ELF-1 (cell line): ENCODE measurements around the gene CALM3.
"Not testable (repeated sequence)": the region's sequence is repeated elsewhere in the genome, so short reads cannot be mapped to it uniquely, and the experiment has no call there.

Experiments used
- DNase-seq: peaks from one replicate; pipeline ENCODE4 v3.0.0-alpha.2; 2016; ENCODE audit warnings: low read depth, low spot score

CALM3 gene

DNA sequence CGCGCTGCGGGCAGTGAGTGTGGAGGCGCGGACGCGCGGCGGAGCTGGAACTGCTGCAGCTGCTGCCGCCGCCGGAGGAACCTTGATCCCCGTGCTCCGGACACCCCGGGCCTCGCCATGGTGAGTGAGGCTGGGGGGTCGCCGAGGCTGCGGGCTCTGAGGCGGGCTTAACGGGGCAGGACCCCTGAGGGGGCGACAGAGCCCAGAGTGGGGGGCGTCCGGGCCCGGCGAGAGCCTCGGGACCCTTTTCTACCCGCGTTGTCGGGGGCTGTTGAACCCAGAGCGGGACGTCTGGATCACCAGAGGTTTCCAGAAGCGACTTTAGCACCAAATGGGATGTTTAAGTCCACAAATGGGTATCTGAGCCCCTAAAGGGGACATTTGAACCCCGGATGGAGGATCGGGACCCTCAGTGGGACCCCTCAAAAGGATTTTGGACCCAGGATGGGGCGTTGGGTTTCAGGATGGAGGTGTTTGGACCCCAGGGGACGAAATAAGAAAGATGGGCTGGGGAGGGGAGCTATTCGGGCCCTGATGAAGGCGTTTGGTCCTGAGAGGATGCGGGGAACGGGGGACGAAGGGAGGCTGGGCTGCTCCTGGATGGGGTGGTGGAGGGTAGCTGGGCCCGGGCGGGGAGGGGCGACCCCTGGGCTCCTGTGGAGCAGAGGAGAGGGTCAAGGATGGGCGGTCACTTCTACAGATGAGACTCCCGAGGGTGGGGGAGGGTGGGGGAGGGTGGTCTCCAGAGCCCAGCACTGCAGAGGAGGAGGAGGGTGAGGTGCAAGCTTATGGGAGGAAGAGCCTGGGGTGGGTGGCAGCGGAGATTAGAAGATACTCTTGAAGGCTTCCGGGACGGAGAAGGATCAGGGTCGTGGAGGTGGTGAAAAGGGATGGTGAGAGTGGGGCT is at the start of gene CALM3:
TSS of gene CALM3 (plus strand) at position 13 of the 907 bp plus-strand sequence. CDS start at position 118, 105 bp downstream.
- no peak for DNase-seq

DNA sequence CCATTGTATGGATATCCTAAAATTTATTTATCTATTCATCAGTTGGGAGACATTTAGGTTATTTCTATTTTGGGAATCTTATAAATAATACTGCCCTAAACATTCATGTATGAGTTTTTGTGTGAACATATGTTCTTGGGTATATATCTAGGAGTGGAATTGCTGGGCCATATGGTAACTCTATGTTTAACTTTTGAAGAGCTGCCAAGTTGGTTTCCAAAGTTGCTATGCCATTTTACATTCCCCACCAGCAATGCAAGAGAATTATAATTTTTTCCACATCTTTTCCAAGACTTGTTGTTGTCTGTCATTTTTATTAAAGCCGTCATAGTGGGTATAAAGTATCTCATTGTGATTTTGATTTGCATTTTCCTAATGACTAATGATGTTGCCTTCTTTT is 48.2 kb upstream of the CALM3 start:
- DNase-seq = no peak

DNA sequence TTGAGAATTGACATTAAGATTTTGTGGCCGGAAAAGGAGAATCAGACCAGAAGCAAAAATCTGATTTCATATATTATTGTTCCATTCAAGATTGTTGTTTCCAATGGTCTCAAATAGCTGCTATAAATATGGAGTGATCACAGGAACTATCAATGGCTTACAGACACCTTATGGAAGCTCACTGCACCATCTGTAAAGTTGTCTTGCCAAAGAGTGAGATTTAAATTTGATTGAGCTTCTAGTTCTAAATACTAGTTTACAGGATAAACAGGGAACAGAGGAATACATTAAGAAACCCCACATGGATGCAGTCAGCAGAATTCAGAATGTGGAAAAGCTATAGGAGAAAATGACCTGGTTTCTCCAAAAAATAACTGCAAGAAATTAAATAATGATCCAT is 47.0 kb upstream of the CALM3 start:
- DNase-seq = no peak

DNA sequence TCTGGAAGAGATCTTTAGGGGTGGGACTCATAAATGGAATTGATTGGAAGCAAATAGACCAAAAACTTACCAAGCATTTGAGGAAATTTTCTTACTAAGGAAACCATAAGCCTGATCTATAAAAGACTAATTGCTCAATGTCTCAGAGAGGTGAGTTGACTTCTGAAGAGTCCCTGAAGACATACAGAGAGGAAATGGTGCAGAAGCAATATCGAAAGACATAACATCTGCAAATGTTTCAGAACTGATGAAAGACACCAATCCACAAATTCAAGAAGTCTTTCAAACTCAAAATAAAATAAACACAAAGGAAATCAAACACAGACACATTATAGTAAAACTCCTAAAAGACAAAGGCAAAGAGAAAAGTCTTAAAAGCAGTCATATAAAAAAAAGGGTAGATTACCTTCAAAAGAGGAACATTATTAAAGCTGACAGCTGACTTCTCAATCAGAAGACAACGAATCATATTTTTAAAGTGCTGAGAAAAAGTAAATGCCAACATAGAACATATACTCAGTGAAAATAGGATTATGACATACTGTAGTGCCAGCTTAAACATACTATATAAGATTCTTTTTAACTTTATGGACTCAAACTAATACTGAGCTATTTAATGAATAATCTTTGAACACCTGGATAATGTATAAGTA is 45.4 kb upstream of the CALM3 start:
- no peak for DNase-seq

DNA sequence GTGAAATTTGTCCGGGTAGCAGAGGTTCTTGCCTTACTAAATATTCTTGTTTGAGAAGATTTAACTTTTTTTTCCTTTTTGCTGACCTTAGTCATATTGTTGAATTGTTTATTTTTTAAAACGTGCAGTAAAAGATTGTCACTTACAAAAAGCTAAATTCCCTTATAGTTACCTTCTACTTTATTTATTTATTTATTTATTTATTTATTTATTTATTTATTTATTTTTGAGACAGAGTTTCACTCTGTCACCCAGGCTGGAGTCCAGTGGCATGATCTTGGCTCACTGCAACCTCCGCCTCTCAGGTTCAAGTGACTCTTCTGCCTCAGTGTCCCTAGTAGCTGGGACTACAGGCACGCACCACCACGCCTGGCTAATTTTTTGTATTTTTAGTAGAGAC is 44.7 kb upstream of the CALM3 start:
- DNase-seq = not testable (repeated sequence)

DNA sequence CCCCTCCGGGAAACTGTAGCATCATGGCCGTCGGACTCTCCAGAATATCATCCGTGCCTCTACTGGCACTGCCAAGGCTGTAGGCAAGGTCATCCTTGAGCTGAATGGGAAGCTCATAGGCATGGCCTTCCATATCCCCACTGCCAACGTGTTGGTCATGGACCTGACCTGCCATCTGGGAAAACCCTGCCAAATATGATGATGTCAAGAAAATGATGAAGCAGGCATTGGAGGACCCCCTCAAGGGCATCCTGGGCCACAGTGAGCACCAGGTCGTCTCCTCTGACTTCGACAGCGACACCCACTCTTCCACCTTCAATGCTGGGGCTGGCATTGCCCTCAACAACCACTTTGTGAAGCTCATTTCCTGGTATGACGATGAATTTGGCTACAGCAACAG is 41.9 kb upstream of the CALM3 start:
- DNase-seq = no peak

DNA sequence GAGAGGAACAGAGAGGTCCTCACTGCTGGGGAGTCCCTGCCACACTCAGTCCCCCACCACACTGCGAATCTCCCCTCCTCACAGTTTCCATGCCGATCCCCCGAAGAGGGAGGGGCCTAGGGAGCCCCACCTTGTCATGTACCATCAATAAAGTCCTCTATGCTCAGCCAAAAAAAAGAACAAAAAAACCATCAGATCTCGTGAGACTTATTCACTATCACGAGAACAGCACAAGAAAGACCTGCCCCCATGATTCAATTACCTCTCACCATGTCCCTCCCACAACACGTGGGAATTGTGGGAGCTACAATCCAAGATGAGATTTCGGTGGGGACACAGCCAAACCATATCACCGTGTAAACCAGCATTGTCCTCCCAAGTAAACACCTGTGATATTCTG is 41.5 kb upstream of the CALM3 start:
- DNase-seq = not testable (repeated sequence)

DNA sequence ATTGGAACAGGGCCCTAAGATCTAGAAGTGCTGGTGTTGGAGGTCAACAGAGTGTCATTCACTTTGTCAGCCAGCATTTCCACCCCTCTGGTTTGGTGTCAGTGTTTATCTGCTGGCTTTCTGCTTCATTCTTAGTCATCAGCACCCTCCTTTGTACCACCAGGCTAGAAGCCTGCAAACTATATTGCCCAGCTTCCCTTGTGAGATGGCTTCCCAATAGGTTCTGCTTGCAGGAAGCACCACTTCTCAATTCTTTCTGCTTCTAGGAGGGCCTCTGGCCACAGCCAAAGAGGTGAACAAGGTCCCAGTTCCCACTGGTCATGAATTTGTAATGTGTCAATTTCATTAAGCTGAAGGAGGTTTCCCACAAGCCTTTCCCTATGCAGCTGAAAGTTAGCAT is 36.4 kb upstream of the CALM3 start:
- no peak for DNase-seq

DNA sequence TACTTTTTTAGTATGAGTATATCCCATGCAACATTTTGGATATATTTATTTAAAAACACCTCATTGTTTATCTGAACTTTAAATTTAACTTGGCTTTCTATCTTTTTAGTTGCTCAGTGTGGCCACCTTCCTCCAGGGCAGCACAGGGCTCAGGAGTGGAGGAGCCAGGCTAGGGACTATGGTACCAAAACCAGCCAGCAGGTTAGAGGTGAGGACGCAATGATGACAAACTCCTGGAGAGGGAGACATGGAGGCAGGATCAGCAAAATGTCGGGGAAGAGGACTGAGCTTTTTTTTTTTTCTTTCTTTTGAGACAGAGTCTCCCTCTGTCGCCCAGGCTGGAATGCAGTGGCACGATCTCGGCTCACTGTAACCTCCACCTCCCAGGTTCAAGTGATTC is 29.6 kb upstream of the CALM3 start:
- DNase-seq = peak; percentile 86

DNA sequence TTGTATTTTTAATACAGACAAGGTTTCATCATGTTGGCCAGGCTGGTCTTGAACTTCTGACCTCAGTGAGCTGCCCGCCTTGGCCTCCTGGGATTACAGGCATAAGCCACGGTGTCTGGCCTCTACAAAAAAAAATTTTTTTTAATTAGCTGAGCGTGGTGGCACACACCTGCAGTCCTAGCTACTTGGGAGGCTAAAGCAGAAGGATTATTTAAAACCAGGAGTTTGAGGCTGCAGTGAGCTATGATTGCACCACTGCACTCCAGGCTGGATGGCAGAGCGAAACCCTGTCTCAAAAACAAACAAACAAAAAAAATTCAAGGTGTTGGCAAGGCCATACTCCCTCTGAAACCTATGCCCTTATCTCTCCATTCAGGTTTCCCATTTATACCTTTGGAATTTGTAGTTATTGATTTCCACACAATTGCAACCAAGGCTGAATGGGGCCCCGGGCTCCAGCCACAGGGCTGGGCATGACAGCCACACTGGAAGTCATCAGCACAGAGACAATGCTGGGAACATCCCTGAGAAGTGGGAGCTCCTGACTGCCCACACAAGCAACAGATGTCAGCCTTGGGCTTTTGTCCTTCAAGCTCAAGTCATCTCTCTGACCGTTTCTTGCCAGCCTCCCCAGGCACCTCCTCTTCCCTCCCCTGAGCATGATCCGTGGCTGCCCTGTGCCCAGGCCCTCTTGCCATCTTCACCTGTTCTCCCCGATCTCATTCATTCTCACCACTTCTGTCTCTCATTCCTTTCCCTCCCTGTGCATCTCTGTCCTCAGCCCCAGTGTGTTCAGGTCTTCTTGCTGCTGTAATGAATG is 27.2 kb upstream of the CALM3 start:
- DNase-seq = no peak

DNA sequence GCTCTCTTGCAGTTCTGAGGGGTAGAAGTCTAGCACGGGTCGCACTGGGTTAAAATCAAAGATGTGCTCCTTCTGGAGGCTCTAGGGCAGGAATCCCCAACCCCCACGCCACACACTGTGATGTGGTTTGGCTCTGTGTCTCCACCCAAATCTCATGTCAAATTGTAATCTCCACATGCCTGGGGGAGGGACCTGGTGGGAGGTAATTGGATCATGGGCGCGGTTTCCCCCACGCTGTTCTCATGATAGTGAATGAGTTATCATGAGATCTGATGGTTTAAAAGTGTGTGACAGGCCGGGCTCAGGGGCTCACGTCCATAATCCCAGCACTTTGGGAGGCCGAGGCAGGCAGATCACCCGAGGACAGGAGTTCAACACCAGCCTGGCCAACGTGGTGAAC is 26.6 kb upstream of the CALM3 start:
- no peak for DNase-seq

DNA sequence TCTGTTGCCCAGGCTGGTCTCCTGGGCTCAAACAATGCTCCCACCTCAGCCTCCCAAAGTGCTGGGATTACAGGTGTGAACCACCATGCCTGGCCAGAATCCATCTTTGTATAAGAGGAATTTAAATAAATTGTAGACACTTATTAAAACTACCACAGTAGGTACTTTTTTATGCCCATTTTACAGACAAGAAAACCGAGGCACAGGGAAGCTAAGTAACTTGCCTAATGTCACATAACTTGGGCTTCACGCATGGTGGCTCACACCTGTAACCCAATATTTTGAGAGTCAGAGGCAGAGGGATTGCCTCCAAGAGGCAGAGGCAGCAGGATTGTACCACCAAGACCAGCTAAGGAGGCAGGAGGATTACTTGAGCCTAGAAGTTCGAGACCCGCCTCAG is 22.7 kb upstream of the CALM3 start:
- no peak for DNase-seq

DNA sequence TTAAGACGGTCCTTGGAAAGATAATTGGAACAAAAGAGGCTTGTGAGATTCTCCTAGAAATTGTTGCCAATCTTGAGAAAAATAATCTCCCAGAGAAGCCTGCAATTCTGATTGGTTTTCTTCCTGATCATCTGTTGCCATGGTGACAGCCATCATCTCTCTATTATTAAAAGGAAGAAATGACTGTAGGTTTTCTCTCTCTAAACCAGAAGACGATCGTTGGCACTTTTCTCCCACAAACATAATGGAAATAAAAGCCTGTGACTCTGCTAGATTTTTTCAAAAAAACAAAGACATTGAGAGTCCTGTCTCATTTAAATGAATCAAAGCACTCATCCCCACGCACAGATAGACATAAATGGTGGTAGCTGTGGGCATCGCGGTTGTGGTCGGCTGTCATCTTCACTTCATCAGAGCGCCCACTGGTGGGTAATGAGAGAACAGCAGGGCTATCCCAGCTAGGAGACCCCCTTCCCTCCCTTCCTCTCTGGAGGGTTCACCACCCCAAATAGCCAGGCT is 21.7 kb upstream of the CALM3 start:
- no peak for DNase-seq

DNA sequence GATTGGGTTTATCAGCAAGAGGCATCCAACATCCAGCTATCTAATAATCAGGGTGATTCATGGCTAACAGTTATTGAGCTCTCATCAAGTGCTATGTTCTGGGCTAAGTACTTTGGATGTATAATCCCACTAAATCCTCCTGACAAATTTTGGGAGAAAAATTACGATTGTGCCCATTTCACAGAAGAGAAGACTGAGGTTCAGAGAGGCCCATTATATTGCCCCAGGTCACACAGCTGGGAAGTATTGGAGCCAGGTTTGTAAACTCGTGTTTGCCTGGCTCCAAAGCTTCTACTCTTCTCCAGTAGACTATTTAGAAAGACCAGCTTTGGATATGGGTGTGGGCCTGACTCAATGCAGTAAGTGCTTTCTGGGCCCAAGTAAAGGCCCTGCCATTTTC is 20.9 kb upstream of the CALM3 start:
- no peak for DNase-seq

DNA sequence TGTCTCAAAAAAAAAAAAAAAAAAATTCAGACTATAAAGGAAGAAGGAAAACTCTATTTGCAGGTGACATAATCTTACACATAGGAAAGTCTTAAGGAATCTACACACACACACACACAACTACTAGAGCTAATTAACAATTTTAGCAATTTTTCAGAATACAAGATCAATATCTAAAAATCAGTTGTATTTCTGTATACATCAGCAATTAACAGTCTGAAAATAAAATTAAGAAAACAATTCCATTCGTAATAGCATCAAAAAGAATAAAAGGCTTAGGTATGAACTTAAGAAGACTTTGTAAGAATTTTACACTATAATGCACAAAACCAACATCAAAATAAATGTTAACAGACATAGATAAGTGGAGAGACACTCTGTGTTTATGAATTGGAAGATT is 15.6 kb upstream of the CALM3 start:
- DNase-seq = no peak

DNA sequence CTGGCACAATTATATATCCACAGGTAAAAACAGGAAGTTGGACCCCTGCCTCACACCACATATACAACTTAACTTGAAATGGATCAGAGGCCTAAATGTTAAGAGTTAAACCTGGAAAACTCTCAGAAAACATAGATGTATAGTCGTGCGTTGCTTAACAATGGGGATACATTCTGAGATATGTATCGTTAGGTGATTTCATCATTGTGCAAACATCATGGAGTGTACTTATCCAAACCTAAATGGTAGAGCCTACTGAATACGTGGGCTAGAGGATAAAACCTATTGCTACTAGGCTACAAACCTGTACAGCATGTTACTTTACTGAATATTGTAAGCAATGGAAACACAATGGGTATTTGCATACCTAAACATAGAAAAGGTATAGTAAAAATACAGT is 14.8 kb upstream of the CALM3 start:
- DNase-seq = no peak

DNA sequence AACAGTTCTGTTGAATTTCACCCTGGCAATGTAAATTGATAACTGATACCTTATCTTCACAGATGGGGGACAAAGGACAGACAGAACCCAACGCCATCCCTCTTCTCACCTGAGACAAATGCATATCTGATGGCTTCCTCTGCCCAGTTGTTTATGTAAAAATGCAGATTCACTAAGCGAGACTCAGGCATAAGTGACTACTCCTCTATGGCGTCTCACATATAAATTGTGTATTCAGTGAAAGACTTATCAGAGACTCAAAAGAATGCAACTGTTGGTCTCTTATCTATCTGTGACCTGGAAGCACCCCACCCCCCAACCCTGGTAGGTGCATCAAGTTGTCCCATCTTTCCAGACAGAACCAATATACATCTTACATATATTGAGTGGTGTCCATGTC is 13.3 kb upstream of the CALM3 start:
- no peak for DNase-seq

DNA sequence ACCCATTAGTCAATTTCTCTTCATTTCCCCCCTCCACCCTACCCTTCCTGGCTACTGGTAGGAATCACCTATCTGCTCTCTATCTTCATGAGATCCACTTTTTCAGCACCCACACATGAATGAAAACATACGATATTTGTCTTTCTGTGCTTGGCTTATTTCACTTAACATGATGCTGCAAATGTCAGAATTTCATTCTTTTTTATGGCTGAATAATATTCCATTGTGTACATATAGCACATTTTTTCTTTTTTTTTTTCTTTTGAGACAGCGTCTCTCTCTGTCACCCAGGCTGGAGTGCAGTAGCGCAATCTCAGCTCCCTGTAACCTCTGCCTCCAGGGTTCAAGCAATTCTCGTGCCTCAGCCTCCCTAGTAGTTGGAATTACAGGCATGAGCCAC is 9.9 kb upstream of the CALM3 start:
- DNase-seq = no peak

DNA sequence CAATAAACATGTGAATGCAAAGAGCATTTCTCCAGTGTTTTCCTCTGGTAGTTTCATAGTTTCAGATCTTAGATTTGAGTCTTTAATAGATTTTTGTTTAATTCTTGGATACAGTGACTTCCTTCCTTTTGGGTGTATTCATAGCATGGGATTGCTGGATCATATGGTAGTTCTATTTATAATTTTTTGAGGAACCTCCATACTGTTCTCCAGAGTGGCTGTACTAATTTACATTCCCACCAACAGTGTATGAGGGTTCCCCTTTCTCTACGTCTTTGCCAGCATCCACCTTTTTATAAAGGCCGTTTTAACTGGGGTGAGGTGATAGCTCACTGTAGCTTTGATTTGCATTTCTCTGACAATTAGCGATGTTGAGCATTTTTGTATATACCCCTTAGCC is 9.3 kb upstream of the CALM3 start:
- no peak for DNase-seq

DNA sequence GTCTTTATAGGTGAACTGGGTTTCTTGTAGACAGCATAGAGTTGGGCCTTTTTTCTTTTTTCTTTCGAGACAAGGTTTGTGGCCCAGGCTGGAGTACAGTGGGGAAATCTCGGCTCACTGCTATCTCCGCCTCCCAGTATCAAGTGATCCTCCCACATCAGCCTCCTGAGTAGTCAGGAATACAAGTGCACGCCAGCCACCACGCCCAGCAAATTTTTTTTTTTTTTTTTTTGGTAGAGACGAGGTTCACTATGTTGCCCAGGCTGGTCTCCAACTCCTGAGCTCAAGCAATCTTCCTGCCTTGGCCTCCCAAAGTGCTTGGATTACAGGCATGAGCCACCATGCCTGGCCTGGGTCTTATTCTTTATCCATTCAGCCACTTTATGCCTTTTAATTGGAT is 5.1 kb upstream of the CALM3 start:
- no peak for DNase-seq

DNA sequence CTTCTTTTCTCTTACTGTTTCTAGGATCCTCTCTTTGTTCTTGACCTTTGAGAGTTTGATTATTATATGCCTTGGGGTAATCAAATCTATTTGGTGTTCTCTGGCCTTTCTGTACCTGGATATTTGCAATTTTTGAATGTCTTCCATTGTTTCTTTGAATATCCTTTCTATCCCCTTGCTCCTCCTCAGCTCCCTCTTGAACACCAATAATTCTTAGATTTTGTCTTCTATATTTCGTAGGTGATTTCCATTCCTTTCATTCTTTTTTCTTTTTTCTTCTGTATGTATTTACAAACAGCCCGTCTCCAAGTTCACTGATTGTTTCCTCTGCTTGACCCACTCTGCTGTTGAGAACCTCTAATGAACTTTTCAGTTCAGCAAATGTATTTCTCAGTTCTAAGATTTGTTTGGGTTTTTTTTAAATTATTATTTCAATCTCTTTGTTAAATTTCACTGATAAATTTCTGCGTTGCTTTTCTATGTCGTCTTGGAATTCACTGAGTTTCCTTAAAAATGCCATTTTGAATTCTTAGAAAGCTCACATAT is 2.7 kb upstream of the CALM3 start:
- no peak for DNase-seq
